Neuron (in vitro differentiated cells): Measurements from ENCODE around the gene ABHD17A.

Experiments
- H2AFZ ChIP-seq: one replicate; pipeline ENCODE4 v1.6.1; 2013; ENCODE audit warnings: low read depth, mild to moderate bottlenecking, inconsistent platforms, low read length, moderate library complexity
- H3K27me3 ChIP-seq: one replicate; pipeline ENCODE4 v1.6.1; 2013; ENCODE audit warnings: low read length; ENCODE audit not compliant: insufficient read depth
- H3K36me3 ChIP-seq: one replicate; pipeline ENCODE4 v1.6.1; 2013; ENCODE audit warnings: low read length; ENCODE audit not compliant: insufficient read depth
- H3K4me1 ChIP-seq: one replicate; pipeline ENCODE4 v1.6.1; 2013; ENCODE audit warnings: low read length; ENCODE audit not compliant: insufficient read depth
- H3K4me3 ChIP-seq: 2 replicates; pipeline ENCODE4 v1.5.1; 2013; ENCODE audit warnings: mild to moderate bottlenecking, low read length, moderate library complexity
- H3K9me3 ChIP-seq: one replicate; pipeline ENCODE4 v1.6.1; 2013; ENCODE audit warnings: low read length

ABHD17A gene

GRCh38 chr19:1918975-1919374, 33.7 kb upstream of the ABHD17A start:
- Histone ChIP-seq H3K4me1 (peaks cover 2% of the 10 kb centered on the region), H3K4me3 (no peak overlapping the region), H3K9me3 (no peaks in the 10 kb centered on the region), H3K36me3 (peaks cover 59% of the 10 kb centered on the region), H2AFZ (no peak overlapping the region), H3K27me3 (no peaks in the 10 kb centered on the region)

GRCh38 chr19:1917926-1918325, 32.6 kb upstream of the ABHD17A start:
- H3K27me3 ChIP-seq, result no peaks in the 10 kb centered on the region
- peaks cover 5% of the 10 kb centered on the region for H3K9me3 ChIP-seq
- peaks cover 2% of the 10 kb centered on the region for H3K4me1 ChIP-seq
- H3K4me3 ChIP-seq, result no peak overlapping the region
- peaks cover 62% of the 10 kb centered on the region for H3K36me3 ChIP-seq
- no peak overlapping the region for H2AFZ ChIP-seq

- no peaks in the 10 kb centered on the region for H3K27me3 ChIP-seq
Measured at GRCh38 chr19:1917146-1917545, 31.9 kb upstream of the ABHD17A start.

GRCh38 chr19:1914826-1915341, 29.6 kb upstream of the ABHD17A start:
- no peaks in the 10 kb centered on the region for H3K27me3 ChIP-seq
- H3K9me3 ChIP-seq, result peaks cover 25% of the 10 kb centered on the region
- no peak overlapping the region for H3K4me3 ChIP-seq
- no peak overlapping the region for H2AFZ ChIP-seq
- H3K4me1 ChIP-seq, result peaks cover 2% of the 10 kb centered on the region
- H3K36me3 ChIP-seq, result peaks cover 53% of the 10 kb centered on the region

More at GRCh38 chr19:1917146-1917545, 31.9 kb upstream of the ABHD17A start:
- H3K4me3 ChIP-seq, result no peak overlapping the region
- H3K4me1 ChIP-seq, result peaks cover 2% of the 10 kb centered on the region
- H2AFZ ChIP-seq, result no peak overlapping the region
- H3K9me3 ChIP-seq, result peaks cover 12% of the 10 kb centered on the region
- H3K36me3 ChIP-seq, result peaks cover 62% of the 10 kb centered on the region

- H3K9me3 ChIP-seq, result peaks cover 30% of the 10 kb centered on the region
- no peak overlapping the region for H3K4me3 ChIP-seq
- H3K27me3 ChIP-seq, result no peaks in the 10 kb centered on the region
- H3K4me1 ChIP-seq, result peaks cover 2% of the 10 kb centered on the region
- H3K36me3 ChIP-seq, result peaks cover 51% of the 10 kb centered on the region
- H2AFZ ChIP-seq, result no peak overlapping the region
Measured at GRCh38 chr19:1913781-1914577, 28.7 kb upstream of the ABHD17A start.

GRCh38 chr19:1912760-1913505, 27.6 kb upstream of the ABHD17A start:
- H3K27me3 ChIP-seq, result no peaks in the 10 kb centered on the region
- H3K9me3 ChIP-seq, result peaks cover 30% of the 10 kb centered on the region
- H3K36me3 ChIP-seq, result peaks cover 43% of the 10 kb centered on the region

GRCh38 chr19:1911995-1912394, 26.7 kb upstream of the ABHD17A start:
- Histone ChIP-seq H3K4me3 (no peak overlapping the region), H3K4me1 (peaks cover 2% of the 10 kb centered on the region), H3K36me3 (peaks cover 34% of the 10 kb centered on the region)

More at GRCh38 chr19:1912760-1913505, 27.6 kb upstream of the ABHD17A start:
- peaks cover 2% of the 10 kb centered on the region for H3K4me1 ChIP-seq
- no peak overlapping the region for H3K4me3 ChIP-seq
- no peak overlapping the region for H2AFZ ChIP-seq

GRCh38 chr19:1911098-1911497, 25.8 kb upstream of the ABHD17A start:
- no peak overlapping the region for H3K4me3 ChIP-seq
- no peak overlapping the region for H2AFZ ChIP-seq
- H3K9me3 ChIP-seq, result peaks cover 30% of the 10 kb centered on the region
- peaks cover 32% of the 10 kb centered on the region for H3K36me3 ChIP-seq
- peaks cover under 1% of the 10 kb centered on the region for H3K4me1 ChIP-seq
- H3K27me3 ChIP-seq, result no peaks in the 10 kb centered on the region

More at GRCh38 chr19:1911995-1912394, 26.7 kb upstream of the ABHD17A start:
- no peaks in the 10 kb centered on the region for H3K27me3 ChIP-seq
- H2AFZ ChIP-seq, result no peak overlapping the region
- H3K9me3 ChIP-seq, result peaks cover 30% of the 10 kb centered on the region

- Histone ChIP-seq H3K4me3 (no peak overlapping the region), H3K4me1 (peaks cover 6% of the 10 kb centered on the region), H3K9me3 (peaks cover 30% of the 10 kb centered on the region), H3K36me3 (peaks cover 29% of the 10 kb centered on the region), H2AFZ (no peak overlapping the region), H3K27me3 (no peaks in the 10 kb centered on the region)
Measured at GRCh38 chr19:1910177-1910576, 24.9 kb upstream of the ABHD17A start.

GRCh38 chr19:1909761-1910080, 24.4 kb upstream of the ABHD17A start:
- Histone ChIP-seq H3K4me3 (no peak overlapping the region), H3K4me1 (peaks cover 8% of the 10 kb centered on the region), H3K27me3 (no peaks in the 10 kb centered on the region), H3K36me3 (peaks cover 28% of the 10 kb centered on the region), H3K9me3 (peaks cover 30% of the 10 kb centered on the region), H2AFZ (no peak overlapping the region)

- H2AFZ ChIP-seq, result no peak overlapping the region
- peaks cover 28% of the 10 kb centered on the region for H3K9me3 ChIP-seq
- H3K36me3 ChIP-seq, result peaks cover 22% of the 10 kb centered on the region
- no peak overlapping the region for H3K4me3 ChIP-seq
- H3K4me1 ChIP-seq, result peaks cover 16% of the 10 kb centered on the region
- H3K27me3 ChIP-seq, result no peaks in the 10 kb centered on the region
Measured at GRCh38 chr19:1908364-1908678, 23.0 kb upstream of the ABHD17A start.

- H3K9me3 ChIP-seq, result peaks cover 24% of the 10 kb centered on the region
- H3K4me3 ChIP-seq, result no peak overlapping the region
- H2AFZ ChIP-seq, result no peak overlapping the region
- H3K27me3 ChIP-seq, result no peaks in the 10 kb centered on the region
- H3K4me1 ChIP-seq, result peaks cover 21% of the 10 kb centered on the region
- peaks cover 17% of the 10 kb centered on the region for H3K36me3 ChIP-seq
Measured at GRCh38 chr19:1907563-1908363, 22.5 kb upstream of the ABHD17A start.
